PC-9 (cell line): Measurements from ENCODE around the gene NEK4.

Source experiments
- EZH2 ChIP-seq: fragments of 200-600 bp; sonication (generic); IDR thresholded peaks from 2 replicates; pipeline ENCODE4 v1.8.0; 2017; ENCODE audit warnings: antibody characterized with exemption, low read depth
- TF ChIP-seq, protein P1 (sequence below): fragments of 200-600 bp; sonication (generic); conservative IDR thresholded peaks from 2 replicates; pipeline ENCODE4 v1.6.1; 2017; ENCODE audit warnings: mixed run types, antibody characterized with exemption, mild to moderate bottlenecking, moderate library complexity

GRCh38 chr3:52721730-52722008, 49.1 kb downstream of the NEK4 start:
- TF ChIP-seq EZH2 = no peak
- TF ChIP-seq, protein P1, sequence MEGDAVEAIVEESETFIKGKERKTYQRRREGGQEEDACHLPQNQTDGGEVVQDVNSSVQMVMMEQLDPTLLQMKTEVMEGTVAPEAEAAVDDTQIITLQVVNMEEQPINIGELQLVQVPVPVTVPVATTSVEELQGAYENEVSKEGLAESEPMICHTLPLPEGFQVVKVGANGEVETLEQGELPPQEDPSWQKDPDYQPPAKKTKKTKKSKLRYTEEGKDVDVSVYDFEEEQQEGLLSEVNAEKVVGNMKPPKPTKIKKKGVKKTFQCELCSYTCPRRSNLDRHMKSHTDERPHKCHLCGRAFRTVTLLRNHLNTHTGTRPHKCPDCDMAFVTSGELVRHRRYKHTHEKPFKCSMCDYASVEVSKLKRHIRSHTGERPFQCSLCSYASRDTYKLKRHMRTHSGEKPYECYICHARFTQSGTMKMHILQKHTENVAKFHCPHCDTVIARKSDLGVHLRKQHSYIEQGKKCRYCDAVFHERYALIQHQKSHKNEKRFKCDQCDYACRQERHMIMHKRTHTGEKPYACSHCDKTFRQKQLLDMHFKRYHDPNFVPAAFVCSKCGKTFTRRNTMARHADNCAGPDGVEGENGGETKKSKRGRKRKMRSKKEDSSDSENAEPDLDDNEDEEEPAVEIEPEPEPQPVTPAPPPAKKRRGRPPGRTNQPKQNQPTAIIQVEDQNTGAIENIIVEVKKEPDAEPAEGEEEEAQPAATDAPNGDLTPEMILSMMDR = no peak
